Measurements from ENCODE around the gene VPS35. TPM values are rescaled to one million over a fixed set of nuclear protein-coding genes. Genes with fewer than 3 reads are reported as not detected.

The VPS35 gene
- polyA plus RNA-seq, 1 donor from 2014 or later = 155 TPM

DNA sequence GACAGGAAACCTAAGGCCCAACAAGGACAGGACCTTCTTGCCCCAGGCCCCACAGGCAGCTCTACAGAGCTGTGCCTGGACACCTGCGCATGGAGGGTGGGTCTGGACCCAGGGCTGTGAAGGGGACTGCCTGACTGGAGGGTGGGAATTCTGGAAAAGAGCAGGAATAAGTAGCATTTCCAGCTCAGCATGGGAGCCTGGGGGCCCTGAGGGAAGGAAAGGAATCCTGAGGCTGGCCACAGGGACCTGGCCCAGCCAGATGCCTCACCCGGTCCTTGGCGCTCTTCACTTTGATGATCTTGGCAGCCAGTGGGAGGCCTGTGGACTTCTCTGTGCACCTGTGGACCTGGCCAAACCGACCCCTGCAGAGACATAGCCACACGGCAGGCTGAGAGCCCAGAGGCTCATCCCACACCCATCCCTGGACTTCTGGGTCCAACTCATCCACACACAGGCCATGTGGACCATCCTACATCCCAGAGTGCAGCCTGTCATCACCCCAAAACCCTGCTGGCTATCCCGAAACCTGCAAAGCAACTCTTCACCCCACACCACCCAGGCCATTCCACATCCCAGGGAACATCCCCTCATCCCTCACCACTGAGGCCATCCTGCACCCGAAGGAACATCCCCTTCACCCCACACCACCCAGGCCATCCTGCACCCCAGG, 40.5 kb upstream of the VPS35 start:
- Histone ChIP-seq H4K20me1 (ENCODE audit: insufficient read depth) (no peaks in the 10 kb centered on the region), H3F3A (ENCODE audit: insufficient read depth, low read length, poor library complexity, severe bottlenecking) (no peaks in the 10 kb centered on the region), H3K9me2 (ENCODE audit: insufficient read depth, low read length) (no peaks in the 10 kb centered on the region), H3K27me3 (ENCODE audit: insufficient read depth, low read depth, low read length) (no peaks in the 10 kb centered on the region), H3K79me2 (replicated peaks; ENCODE audit: insufficient read depth, low read length) (no peaks in the 10 kb centered on the region), H2AFZ (ENCODE audit: low read depth, low read length) (no peak overlapping the region), H3K9me3 (ENCODE audit: low read length) (no peaks in the 10 kb centered on the region), H3K36me3 (ENCODE audit: insufficient read depth, low read length) (no peaks in the 10 kb centered on the region), H3K4me2 (ENCODE audit: low read length) (no peak overlapping the region), H3K27ac (ENCODE audit: low read length) (no peak overlapping the region), H3K4me3 (ENCODE audit: low read length) (no peak overlapping the region), H3K9ac (ENCODE audit: low read length) (no peak overlapping the region)
- TF ChIP-seq, protein P1, sequence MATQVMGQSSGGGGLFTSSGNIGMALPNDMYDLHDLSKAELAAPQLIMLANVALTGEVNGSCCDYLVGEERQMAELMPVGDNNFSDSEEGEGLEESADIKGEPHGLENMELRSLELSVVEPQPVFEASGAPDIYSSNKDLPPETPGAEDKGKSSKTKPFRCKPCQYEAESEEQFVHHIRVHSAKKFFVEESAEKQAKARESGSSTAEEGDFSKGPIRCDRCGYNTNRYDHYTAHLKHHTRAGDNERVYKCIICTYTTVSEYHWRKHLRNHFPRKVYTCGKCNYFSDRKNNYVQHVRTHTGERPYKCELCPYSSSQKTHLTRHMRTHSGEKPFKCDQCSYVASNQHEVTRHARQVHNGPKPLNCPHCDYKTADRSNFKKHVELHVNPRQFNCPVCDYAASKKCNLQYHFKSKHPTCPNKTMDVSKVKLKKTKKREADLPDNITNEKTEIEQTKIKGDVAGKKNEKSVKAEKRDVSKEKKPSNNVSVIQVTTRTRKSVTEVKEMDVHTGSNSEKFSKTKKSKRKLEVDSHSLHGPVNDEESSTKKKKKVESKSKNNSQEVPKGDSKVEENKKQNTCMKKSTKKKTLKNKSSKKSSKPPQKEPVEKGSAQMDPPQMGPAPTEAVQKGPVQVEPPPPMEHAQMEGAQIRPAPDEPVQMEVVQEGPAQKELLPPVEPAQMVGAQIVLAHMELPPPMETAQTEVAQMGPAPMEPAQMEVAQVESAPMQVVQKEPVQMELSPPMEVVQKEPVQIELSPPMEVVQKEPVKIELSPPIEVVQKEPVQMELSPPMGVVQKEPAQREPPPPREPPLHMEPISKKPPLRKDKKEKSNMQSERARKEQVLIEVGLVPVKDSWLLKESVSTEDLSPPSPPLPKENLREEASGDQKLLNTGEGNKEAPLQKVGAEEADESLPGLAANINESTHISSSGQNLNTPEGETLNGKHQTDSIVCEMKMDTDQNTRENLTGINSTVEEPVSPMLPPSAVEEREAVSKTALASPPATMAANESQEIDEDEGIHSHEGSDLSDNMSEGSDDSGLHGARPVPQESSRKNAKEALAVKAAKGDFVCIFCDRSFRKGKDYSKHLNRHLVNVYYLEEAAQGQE (IDR thresholded peaks at IDR 0.05; ENCODE audit: borderline replicate concordance) = no peak
- no peak for TF ChIP-seq TAF1 (IDR thresholded peaks at IDR 0.05; ENCODE audit: low read depth)
- TF ChIP-seq EP300 (conservative IDR thresholded peaks at IDR 0.05; ENCODE audit: poor library complexity, severe bottlenecking) = no peak

- TF ChIP-seq EZH2 (IDR thresholded peaks at IDR 0.05; ENCODE audit: borderline replicate concordance, insufficient read depth, low read length, poor library complexity, severe bottlenecking) (no peak), RAD21 (conservative IDR thresholded peaks at IDR 0.05) (no peak), POLR2AphosphoS5 (IDR thresholded peaks at IDR 0.05) (no peak), EP300 (conservative IDR thresholded peaks at IDR 0.05; ENCODE audit: poor library complexity, severe bottlenecking) (no peak), CTCF (IDR thresholded peaks at IDR 0.05; ENCODE audit: poor library complexity, severe bottlenecking) (no peak), MXI1 (conservative IDR thresholded peaks at IDR 0.05; ENCODE audit: poor library complexity, severe bottlenecking) (no peak), SMC3 (conservative IDR thresholded peaks at IDR 0.05; ENCODE audit: poor library complexity) (no peak), TAF1 (IDR thresholded peaks at IDR 0.05; ENCODE audit: low read depth) (no peak)
- TF ChIP-seq, protein P1 (IDR thresholded peaks at IDR 0.05; ENCODE audit: borderline replicate concordance) = no peak
- H3K9me2 ChIP-seq (ENCODE audit: insufficient read depth, low read length) = no peaks in the 10 kb centered on the region
- no peaks in the 10 kb centered on the region for H3F3A ChIP-seq (ENCODE audit: insufficient read depth, low read length, poor library complexity, severe bottlenecking)
- H3K4me2 ChIP-seq (ENCODE audit: low read length) = no peak overlapping the region
- H2AFZ ChIP-seq (ENCODE audit: low read depth, low read length) = no peak overlapping the region
- H3K9ac ChIP-seq (ENCODE audit: low read length) = no peak overlapping the region
- no peak overlapping the region for H3K4me3 ChIP-seq (ENCODE audit: low read length)
- H3K27ac ChIP-seq (ENCODE audit: low read length) = no peak overlapping the region
- H3K79me2 ChIP-seq (replicated peaks; ENCODE audit: insufficient read depth, low read length) = no peaks in the 10 kb centered on the region
- no peaks in the 10 kb centered on the region for H3K36me3 ChIP-seq (ENCODE audit: insufficient read depth, low read length)
- H3K27me3 ChIP-seq (ENCODE audit: insufficient read depth, low read depth, low read length) = no peaks in the 10 kb centered on the region
- H3K9me3 ChIP-seq (ENCODE audit: low read length) = no peaks in the 10 kb centered on the region
- H4K20me1 ChIP-seq (ENCODE audit: insufficient read depth) = no peaks in the 10 kb centered on the region
Observed at GRCh38 chr16:46728806-46729205, 39.8 kb upstream of the VPS35 start.
